Dedifferentiated amniotic fluid mesenchymal stem cell (primary cell): ENCODE data around the gene AQP2.
A peak's percentile ranks its signal among the peaks of the same experiment; 100 is the strongest.

Experiments used
- DNase-seq: peaks from one replicate; pipeline ENCODE4 v3.0.0-alpha.2; 2016; ENCODE audit errors: extremely low spot score

AQP2 gene

GRCh38 chr12:49955899-49956662 is 5.5 kb downstream of the AQP2 start:
- DNase-seq = no peak

GRCh38 chr12:49956663-49957569 is 6.4 kb downstream of the AQP2 start:
- no peak for DNase-seq

- no peak for DNase-seq
These were observed 7.0 kb downstream of the AQP2 start for GRCh38 chr12:49957570-49957967.

GRCh38 chr12:49959685-49960473 is 9.3 kb downstream of the AQP2 start:
- DNase-seq = no peak

- DNase-seq = no peak
These were observed 10.1 kb downstream of the AQP2 start for GRCh38 chr12:49960474-49961110.

GRCh38 chr12:49961111-49961922 is 10.8 kb downstream of the AQP2 start, which contains the start of gene AQP5:
Gene AQP5 (plus strand): TSS chr12:49961872. CDS start chr12:49962018, 146 bp downstream.
- no peak for DNase-seq

DNA sequence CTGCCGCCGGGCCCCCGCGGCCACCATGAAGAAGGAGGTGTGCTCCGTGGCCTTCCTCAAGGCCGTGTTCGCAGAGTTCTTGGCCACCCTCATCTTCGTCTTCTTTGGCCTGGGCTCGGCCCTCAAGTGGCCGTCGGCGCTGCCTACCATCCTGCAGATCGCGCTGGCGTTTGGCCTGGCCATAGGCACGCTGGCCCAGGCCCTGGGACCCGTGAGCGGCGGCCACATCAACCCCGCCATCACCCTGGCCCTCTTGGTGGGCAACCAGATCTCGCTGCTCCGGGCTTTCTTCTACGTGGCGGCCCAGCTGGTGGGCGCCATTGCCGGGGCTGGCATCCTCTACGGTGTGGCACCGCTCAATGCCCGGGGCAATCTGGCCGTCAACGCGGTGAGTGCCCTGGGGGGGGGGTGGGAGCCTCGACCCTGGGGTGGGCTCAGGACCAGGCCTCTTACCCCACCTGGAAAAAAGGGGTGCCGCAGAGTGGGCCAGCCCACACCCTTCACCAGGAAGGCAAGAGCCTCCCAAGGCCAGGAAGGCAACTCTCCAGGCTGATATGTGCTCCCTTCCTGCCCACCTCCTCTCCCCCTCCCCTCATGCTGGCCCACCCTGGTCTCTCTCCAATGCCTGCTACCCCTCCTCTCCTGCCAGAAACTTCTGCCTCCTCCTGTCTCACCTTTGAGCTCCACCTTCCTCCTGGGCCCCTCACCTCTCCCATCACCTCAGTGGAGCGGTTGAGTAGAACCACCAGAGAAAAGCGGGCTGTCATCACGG is 11.6 kb downstream of the AQP2 start:
- DNase-seq = no peak

GRCh38 chr12:49962861-49963765 is 12.6 kb downstream of the AQP2 start:
- peak; percentile 31 for DNase-seq

GRCh38 chr12:49963976-49964815 is 13.7 kb downstream of the AQP2 start:
- no peak for DNase-seq

DNA sequence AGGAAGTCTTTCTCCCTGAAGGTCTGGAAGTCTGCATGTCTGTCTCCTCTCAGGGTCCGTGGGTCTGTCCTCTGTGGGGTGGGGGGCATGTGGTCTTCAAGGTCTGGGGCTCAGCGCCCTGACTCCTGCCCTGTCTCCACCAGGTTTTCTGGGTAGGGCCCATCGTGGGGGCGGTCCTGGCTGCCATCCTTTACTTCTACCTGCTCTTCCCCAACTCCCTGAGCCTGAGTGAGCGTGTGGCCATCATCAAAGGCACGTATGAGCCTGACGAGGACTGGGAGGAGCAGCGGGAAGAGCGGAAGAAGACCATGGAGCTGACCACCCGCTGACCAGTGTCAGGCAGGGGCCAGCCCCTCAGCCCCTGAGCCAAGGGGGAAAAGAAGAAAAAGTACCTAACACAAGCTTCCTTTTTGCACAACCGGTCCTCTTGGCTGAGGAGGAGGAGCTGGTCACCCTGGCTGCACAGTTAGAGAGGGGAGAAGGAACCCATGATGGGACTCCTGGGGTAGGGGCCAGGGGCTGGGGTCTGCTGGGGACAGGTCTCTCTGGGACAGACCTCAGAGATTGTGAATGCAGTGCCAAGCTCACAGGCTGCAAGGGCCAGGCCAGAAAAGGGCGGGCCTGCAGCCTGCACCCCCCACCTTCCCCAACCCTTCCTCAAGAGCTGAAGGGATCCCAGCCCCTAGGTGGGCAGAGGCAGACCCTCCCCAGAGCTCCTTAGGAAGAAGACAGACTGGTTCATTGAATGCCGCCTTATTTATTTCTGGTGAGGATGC is 14.5 kb downstream of the AQP2 start:
- no peak for DNase-seq

DNA sequence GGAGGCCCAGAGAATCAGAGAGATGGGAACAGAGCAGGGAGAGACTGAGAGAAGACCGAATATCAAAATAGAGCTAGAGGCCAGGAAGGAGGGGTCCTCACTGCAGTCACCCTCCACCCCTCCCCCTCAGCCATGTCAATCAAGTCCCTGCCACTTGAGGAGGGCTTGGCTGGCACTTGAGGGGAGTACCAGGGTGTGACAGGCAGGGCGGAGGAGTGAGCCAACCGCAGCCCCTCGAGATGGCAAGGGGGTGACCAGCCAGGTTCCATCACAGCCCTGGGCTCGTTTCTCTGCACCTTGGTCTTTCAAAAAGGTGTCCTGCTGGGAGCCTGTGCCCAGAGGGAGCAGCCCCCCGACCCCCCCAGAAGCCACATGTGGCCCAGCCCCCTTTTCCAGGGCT is 15.3 kb downstream of the AQP2 start:
- no peak for DNase-seq

DNA sequence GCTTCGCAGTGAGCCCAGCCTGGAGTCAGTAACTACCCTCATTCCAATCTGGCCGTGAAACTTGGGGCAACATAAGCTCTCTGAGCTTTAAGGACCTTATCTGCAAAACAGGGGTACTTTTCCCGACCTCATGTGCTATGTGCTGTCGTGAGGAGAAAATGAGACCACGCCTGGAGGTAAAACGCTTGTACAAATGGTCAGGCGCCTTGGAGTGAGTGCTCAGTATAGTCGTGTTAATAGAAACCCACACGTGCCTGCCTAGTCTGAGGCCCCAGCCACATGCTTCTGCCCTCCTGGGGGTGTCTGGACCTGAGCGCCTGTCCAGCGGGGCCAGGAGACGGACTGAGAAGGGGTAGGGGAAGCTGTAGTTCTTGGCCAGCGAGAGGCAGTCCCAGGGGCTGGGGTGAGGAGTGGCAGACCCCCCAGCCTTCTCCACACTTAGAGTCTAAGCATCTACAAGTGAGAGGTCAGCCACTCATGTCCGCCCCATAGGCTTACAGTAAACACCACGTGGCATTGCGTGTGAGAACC is 16.0 kb downstream of the AQP2 start:
- no peak for DNase-seq

DNA sequence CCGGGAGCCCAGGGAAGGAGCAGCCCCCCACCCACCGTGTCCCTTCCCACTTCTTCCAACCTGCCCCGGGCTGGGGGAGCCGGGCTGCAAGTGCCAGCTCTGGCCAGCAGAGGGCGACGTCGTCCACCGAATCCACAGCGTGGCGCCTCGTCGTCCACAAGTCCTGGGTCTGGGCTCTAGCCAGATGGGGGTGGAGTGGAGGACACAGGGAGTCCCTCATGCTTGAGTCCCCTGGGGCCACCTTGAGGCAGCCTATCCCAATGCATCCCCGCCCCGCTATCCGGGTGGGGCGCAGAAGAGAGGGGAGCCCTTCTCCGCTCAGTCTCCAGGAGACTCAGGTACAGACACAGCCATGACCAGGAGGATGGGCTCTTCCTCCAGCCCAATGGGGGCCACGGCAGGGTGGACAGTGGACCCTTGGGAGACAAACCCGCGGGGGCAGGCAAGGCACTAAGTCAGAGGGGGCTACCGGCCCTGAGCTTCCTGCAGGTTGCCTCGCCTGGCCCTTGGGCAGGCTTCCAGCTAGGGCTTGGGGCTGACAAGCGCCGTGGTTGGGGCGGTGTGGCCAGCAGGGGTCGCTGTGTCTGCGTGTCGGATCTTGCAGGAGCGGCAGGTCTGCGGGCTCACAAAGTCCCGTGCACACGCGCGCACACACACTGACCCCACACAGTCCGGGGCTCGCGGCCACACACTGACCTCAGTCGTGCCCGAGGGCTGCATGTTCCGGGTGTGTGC is 16.7 kb downstream of the AQP2 start:
- peak; percentile 53 for DNase-seq

DNA sequence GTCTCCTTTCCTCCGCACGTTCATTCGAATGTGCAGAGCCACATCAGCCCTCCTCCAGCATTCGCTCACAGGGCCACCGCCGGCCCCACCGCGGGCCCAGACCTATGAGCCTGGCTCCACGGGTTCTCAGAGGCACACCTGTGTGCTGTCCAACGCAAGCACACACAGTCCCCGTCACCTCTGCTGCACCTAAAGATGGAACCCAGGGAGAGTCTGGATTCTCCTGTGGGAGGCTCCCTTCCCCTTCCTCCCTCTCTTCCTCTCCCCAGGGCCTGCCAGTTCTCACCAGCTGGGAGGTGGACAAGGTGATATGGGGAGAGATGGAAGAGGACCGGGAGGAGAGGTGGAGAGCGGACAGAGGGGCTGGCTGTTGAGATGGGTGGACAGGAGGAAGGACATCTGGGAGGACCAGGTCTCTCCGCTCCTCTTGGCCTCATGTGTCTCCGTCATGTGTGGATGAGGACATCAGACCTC is 17.3 kb downstream of the AQP2 start:
- DNase-seq = no peak

DNA sequence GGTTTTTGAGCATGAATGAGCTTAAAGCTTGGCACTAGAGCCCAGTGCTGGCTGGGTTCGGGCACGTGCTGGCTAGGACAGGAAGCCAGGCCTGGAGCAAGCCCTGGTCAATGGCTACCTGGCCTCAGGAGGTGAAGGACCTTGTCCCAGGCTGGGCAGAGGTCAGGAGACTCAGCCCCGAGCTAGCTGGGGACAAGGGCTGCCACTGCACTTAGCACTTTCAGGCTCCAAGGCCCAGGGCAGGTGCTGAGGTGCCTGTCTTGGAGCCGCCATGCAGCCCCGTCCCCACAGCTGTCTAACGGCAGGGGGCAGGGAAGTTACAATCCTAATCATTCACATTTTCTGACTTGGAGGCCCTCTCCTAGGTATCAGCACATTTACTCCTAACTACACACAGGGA is 17.9 kb downstream of the AQP2 start:
- DNase-seq = no peak

DNA sequence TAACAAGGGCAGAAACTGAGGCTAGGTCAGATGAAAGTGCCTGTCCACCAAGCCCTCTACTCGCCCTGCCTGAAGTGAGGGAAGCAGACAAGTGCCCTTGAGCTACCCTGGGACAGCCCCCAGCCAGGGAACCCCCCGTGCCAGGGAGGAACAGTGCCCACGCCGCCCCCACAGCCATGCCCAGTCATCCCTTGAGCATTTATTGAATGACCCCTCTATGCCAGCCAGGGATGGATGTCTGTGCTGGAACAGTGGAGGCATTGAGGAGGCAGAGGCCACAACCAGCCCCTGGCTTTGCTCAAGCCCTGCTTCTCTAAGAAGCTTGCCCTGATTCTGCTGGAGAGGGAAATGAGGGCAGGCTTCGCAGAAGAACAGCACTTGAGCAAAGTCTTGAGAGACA is 18.5 kb downstream of the AQP2 start:
- no peak for DNase-seq
